ENCODE measurements around the gene MSI2.

DNA sequence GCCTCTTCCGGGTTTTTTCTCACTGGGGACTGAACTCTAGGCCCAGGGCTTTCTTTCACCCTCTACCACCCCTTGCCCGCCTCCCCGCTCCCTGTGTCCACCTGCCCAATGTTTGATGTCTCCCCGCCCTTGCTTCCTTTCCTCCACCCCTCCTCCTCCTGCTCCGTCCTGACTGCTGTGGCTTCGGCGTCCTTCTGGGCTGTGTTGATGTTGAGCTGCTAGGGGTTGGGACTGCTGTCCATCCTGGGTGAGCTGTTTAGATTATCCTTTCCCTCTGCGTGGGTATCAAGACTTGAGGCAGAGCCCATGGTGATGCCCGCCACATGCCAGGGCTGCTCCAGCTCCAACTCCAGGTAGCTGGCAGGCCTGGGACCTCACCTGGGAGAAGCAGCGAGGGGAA is 371.3 kb downstream of the MSI2 start:
- TF ChIP-seq NFRKB (IDR thresholded peaks at IDR 0.05) (no peak), TARDBP (IDR thresholded peaks at IDR 0.05) (no peak), FOXM1 (IDR thresholded peaks at IDR 0.05; ENCODE audit: borderline replicate concordance) (no peak), BHLHE40 (IDR thresholded peaks at IDR 0.05; ENCODE audit: borderline replicate concordance) (no peak), SUZ12 (IDR thresholded peaks at IDR 0.05) (no peak), FOXA1 (IDR thresholded peaks at IDR 0.05) (no peak)

Data from HEK293T (cell line).